GM21619 (cell line): ENCODE measurements around the gene MYL10.
"Not testable (repeated sequence)": the region's sequence is repeated elsewhere in the genome, so short reads cannot be mapped to it uniquely, and the experiment has no call there.

Experiments
- ATAC-seq: cut with Tn5 transposase; IDR thresholded peaks from one replicate; pipeline ENCODE4 v1.9.1; 2021; ENCODE audit not compliant: unreplicated experiment

Gene MYL10

DNA sequence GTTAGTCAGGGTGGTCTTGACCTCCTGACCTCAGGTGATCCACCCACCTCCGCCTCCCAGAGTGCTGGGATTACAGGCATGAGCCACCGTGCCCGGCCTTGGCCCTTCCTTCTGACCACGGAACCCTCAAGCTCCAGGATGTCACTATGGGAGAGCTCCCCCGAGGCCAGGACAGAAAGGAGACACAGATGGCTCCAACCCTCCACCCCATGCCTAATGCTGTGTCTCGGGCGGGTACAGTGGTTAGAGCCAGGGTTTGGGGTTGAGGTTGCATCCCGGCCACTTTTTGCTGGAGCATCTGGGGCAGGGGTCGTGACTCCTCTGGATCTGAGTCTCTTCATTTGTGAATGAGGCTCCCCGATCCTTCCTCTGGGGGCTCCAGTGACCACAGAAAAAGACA, 8.1 kb downstream of the MYL10 start:
- ATAC-seq = no peak

DNA sequence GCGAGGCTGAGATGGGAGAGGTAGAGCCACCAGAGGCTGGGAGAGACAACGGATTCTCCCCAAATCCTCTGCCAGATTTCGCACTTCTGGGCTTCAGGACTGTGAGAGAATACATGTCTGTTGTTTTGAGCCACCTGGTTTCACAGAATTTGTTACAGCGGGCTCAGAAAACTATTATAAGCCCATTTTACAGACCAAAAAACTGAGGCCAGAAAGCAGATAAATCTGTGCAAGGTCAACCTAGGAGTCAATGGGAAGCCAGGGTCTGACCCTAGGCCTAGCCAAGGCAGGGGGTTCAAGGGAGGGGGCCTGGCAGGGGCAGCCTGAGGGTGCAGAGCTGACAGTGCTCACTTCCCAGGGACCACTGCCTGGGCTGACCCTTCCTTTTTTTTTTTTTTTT, 8.7 kb downstream of the MYL10 start:
- no peak for ATAC-seq

GRCh38 chr7:101618916-101619315, 10.2 kb downstream of the MYL10 start:
- no peak for ATAC-seq

GRCh38 chr7:101618207-101618839, 10.8 kb downstream of the MYL10 start:
- no peak for ATAC-seq

DNA sequence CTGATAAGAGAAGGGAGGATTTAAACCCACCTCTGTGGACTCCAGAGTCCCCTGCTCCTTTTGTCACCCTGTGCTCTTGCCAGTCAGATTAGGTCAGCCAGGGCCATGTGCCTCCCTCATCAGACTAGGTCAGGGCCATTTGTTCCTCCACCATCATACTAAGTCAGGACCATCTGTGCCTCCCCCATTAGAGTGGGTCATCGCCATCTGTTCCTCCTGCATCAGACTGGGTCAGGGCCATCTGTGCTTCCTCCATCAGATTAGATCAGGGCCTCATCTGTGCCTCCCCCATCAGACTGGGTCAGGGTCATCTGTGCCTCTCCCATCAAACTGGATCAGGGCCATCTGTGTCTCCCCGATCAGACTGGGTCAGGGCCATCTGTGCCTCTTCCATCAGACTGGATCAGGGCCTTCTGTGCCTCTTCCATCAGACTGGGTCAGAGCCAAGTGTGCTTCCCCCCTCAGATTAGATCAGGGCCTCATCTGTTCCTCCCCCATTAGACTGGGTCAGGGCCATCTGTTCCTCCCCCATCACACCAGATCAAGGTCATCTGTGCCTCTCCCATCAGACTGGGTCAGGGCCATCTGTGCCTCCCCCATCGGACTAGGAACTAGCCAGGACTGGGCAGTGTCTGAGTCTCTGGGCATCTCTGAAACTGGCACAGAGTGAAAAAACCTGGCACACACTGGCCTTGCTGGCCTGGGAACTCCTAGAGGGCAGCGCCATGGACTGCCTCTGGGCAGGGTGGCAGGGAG, 11.5 kb downstream of the MYL10 start:
- ATAC-seq = no peak

GRCh38 chr7:101615446-101615845, 13.7 kb downstream of the MYL10 start:
- no peak for ATAC-seq

DNA sequence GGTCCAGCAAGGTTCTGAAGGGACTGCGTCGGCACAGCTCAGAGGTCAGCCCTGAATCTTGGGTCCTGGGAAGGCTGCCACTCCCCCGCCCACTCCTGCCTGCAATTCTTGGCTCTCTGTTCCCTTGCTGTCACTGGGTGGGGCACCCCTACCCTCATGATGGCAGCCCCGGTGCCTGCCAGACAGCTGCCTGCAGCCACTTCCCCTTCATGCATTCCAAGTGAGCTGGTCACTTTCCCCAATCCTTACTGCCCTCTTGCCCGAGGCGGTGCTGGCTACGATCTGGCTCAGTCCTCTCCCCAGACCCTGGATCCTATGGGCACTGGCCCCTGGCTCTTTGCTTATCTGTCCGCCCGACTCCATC, 14.2 kb downstream of the MYL10 start:
- ATAC-seq = no peak

DNA sequence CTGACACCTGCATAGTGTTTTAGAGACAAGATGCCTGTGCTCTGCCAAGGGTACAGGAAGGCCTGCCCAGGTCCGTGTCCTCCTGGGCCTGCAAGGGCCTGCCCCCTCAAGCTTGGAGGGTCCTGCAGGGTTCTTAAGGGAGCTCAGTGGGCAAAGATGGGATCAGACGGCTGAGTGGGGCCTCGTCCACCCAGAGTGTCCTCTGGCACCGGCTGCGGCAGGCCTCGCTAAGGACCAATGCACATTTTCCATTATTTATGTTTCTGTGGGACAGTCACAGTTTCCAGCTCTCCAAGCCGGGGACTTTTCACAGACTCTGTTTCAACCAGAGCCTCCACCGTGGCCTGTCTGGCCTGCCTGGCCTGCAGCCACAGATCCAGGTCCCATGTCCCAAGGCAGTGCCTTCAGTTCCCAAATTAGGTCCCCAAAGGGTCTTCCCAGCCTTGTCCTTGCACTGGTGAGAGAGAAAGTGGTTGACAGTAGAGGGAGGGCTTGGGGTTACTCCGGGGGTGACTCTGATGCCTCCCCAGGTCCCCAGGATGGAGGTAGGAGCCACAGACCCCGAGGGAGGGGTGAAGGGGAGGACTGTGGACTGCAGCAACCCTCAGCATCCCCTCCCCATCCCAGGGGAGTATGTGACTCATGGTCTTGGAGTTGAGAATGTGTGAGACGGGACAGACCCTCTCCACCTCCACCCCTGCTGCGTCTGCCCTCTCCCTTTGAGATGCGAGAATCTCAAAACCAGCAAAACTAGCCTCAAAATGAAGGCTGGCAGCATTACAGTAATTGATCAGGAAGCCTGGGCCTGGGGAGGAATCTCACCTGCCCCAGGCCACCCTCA, 14.8 kb downstream of the MYL10 start:
- ATAC-seq = no peak

DNA sequence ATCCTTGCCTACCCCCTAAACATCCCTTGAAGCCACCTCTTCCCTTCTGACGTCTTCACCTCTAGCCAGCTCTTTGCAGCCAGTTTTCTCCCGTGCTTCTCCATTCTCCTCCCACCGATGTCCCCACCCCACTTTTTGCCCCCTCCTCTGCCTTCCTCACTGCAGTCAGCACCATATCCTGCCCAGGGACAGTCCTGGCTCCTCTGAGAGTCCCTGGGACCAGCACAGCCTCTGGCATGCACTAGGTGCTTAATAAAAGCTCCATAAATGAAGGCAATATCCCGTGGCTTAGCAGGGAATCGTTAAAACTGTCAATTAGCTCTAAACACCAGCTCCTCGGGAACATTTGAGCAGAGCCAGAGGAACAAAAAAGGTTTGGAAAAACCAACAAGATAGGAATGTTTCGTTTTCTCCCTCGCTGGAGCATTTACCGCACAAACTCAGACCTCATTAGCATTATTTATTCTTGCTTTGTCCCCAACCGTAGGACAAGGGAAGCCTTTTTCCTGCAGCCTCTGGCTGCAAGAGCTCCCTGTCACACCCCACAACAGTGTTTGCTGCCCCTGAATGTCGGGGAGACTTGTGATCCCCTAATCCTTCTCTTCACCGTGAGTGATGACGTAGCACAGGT, 16.1 kb downstream of the MYL10 start:
- no peak for ATAC-seq

GRCh38 chr7:101608772-101609713, 20.1 kb downstream of the MYL10 start:
- no peak for ATAC-seq

GRCh38 chr7:101606498-101606923, 22.6 kb downstream of the MYL10 start:
- ATAC-seq = no peak

DNA sequence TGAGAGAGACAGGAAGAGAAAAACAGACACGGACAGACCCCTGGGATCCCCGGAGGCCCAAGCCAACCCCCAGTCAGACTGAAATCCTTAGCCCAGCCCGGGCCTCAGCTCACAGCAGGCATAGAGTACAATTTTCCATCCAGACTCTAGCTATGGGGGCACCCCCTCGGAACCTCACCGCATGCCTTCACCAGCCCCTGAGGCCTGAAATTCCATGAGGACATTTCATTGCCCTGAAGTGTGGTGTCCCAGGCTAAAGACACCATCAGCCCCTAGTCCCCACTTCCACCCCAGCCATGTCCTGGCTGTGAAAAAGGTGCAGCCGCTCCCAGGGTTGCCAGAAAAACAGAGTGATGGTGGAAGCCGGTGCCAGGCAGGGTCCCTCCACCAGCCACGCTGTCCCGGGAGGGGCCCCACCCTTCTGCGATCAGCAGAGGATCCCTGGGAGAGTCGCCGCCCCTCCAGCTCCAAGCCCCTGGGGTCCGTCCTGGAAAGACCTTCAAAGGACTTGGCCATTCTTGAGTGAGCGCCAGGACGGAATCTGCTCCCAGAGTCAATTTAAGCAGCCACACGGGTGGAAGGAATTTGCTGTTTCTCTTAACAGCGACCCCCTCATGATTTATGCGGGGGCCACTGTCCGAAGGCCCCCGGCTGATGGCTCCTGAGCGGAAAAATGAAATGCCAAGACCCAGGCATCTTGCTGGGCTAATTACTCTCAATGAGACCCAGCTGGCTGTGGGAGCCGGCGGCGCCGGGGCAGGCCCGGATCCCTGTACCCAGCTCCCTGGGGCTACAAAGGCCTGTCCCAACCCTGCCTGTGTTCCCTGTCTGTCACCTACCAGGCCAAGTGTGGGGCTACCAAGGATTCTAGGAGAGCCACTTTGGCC, 23.2 kb downstream of the MYL10 start:
- no peak for ATAC-seq

DNA sequence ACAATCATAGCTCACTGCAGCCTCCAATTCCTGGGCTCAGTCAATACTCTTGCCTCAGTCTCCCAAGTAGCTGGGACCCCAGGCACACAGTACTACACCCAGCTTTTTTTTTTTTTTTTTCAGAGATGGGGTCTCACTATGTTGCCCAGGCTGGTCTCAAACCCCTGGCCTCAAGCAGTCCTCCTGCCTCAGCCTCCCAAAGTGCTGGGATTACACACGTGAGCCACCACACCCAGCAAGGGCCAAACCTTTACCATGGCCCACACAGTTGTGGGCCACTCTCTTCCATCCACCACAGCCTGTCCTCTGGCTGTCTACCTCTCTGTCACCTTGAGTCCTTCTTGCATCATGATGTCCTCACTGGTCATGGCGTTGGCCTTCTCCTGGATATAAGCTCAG, 24.2 kb downstream of the MYL10 start:
- not testable (repeated sequence) for ATAC-seq

GRCh38 chr7:101604331-101604933, 24.7 kb downstream of the MYL10 start:
- ATAC-seq = no peak

DNA sequence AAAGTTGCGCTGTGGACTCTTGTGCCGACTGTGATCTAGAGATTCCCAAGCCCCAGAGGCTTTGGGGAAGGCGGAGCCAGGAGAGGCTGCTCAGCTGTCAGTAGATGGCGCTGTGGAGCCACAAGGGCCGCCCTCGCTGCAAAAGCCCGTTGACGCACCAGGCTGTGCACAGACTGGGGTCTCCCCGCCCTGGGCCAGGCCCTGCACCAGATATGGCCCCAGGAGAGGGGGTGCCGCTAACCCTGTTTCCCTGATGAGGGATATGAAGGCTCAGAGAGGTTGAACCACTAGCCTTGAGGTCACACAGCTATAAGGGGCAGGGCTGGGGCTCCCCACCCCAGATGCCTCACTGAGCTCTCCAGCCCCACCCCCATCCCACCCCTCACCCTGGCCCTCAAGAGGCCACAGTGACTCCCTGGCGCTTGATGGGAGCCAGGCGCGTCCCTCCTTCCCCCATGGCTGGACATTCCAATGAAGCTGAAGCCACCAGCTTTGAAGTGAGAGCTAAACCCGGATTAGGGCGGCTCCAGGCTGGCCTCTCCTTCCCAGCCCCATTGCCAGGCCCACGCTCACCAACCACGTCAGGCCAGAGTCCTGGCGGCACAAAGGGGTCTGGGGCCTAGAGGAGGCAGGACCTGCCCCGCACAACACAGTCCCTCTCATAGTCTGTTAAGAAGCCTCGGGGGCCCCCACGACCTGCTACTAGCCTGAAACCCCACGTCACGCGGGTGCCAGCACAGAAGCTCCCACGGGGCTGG, 26.4 kb downstream of the MYL10 start:
- ATAC-seq = no peak

DNA sequence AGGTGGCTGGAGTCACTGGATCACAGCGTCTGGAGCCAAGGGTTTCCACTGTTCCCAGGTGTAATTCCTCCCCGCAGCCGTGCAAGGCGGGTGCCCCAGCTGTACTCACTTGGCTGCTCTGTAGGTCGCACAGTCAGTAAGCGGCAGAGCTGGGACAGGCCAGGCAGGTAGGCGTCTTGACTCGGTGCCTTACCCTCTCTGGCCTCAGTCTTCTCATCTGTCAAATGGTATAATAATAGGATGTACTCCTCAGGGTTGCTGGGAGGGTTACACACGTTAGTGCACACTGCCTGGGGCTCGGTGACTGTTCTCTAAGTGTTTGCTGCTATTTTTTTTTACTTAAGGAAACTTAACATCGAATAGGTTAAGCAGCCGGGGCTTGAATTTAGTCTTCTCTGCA, 27.0 kb downstream of the MYL10 start:
- ATAC-seq = no peak

- ATAC-seq = no peak
These were observed 29.3 kb downstream of the MYL10 start for GRCh38 chr7:101599787-101600186.
